Endometrium (tissue), 2 donors: ENCODE measurements around the gene IGF2.
"Not testable (repeated sequence)": the region's sequence is repeated elsewhere in the genome, so short reads cannot be mapped to it uniquely, and the experiment has no call there.

Experiments
- FAIRE-seq: peaks from 2 replicates; lab custom pipeline; 2012; peaks lifted over from hg19 to GRCh38; lab: Jason Lieb, UNC
- donor health status: control.
- donor health status: control.

Gene IGF2

GRCh38 chr11:2136209-2136951 is 2.8 kb downstream of the IGF2 start:
- no peak for FAIRE-seq

GRCh38 chr11:2135648-2136201 is 3.5 kb downstream of the IGF2 start:
- no peak for FAIRE-seq

- FAIRE-seq = no peak
Observed at GRCh38 chr11:2135018-2135569, 4.1 kb downstream of the IGF2 start.

GRCh38 chr11:2134022-2135010 is 4.9 kb downstream of the IGF2 start:
- no peak for FAIRE-seq

GRCh38 chr11:2133241-2134021 is 5.8 kb downstream of the IGF2 start:
- FAIRE-seq = no peak

GRCh38 chr11:2132874-2133240 is 6.3 kb downstream of the IGF2 start:
- no peak for FAIRE-seq

- FAIRE-seq = no peak
Observed at GRCh38 chr11:2132246-2132645, 6.9 kb downstream of the IGF2 start.

GRCh38 chr11:2131371-2132236 is 7.6 kb downstream of the IGF2 start:
- FAIRE-seq = no peak

- FAIRE-seq = no peak
Observed at GRCh38 chr11:2130881-2131352, 8.3 kb downstream of the IGF2 start.

- no peak for FAIRE-seq
Observed at GRCh38 chr11:2129699-2130366, 9.4 kb downstream of the IGF2 start.

- no peak for FAIRE-seq
Observed at GRCh38 chr11:2129308-2129698, 9.9 kb downstream of the IGF2 start.

- FAIRE-seq = no peak
Observed at GRCh38 chr11:2128511-2129307, 10.5 kb downstream of the IGF2 start.

GRCh38 chr11:2128130-2128510 is 11.1 kb downstream of the IGF2 start:
- no peak for FAIRE-seq

- FAIRE-seq = no peak
Observed at GRCh38 chr11:2127482-2128129, 11.6 kb downstream of the IGF2 start.

GRCh38 chr11:2126520-2127085 is 12.6 kb downstream of the IGF2 start:
- FAIRE-seq = no peak

- not testable (repeated sequence) for FAIRE-seq
Observed at GRCh38 chr11:2124736-2125484, 14.3 kb downstream of the IGF2 start.

GRCh38 chr11:2123628-2123960 is 15.6 kb downstream of the IGF2 start:
- FAIRE-seq = no peak
